ENCODE results near the gene PEPD. TPM values are rescaled to one million over a fixed set of nuclear protein-coding genes. Genes with fewer than 3 reads are reported as not detected.

PEPD gene
- polyA plus RNA-seq, 3 donors, result 61.5 to 218 (median 171) TPM

DNA sequence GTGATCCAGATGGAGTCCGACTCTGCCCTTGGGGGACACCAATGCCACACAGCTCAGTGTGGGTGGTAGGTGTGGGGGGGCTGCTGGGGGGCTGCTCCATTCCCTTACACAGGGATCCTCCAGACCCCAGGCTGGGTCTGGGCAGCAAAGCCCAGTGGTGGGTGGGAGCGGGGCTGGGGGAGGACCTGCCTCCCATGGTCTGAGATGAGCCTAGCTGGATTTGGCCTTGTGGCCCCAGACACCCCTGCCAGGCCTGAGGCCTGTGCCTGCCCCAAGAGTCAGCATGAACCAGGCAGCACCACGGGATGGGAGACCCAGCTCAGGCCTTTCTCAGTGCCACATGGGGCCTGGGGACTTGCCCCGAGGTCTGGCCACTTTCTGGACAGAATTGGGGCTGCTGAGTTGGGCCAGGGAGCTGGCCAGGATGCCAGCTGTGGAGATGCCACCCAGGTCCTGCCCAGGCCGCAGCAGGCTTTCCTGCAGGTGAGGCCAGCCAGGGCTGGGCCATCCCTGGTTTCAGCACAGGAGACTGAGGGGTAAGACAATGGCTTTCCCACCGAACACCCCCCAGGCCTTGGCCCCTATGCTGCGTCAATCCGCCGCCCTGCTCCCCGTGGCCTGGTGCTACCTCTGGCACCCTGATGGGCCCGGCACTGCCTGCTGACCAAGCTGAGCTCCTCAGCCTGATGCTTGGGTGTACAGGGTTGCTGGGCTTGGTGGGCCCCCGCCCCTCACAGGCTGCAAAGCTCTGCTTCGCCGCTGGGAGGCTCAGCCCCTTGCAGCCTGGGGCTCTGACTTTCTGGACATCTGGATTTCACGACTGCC lies 123.8 kb downstream of the PEPD start:
- WGBS (ENCODE audit: insufficient coverage), result 84% methylated on average over 14 of the region's 15 CpGs
- no peaks in the 10 kb centered on the region for H3K36me3 ChIP-seq (replicated peaks in 1 of 2; ENCODE audit: control insufficient read depth in 1 of 2, insufficient read depth in 2 of 2, low read length in 2 of 2)
- H3K79me2 ChIP-seq (ENCODE audit: insufficient read depth, low read length), result peaks cover 16% of the 10 kb centered on the region
- intact Hi-C loops (cut with micrococcal nuclease), result no loop called here
- no peaks in the 10 kb centered on the region for H3K27me3 ChIP-seq (ENCODE audit: control insufficient read depth in 2 of 2, insufficient read depth in 2 of 2, low read length in 2 of 2)
- no peaks in the 10 kb centered on the region for H4K20me1 ChIP-seq (ENCODE audit: insufficient read depth, low read length)
- no peak overlapping the region for H3K4me2 ChIP-seq (replicated peaks; ENCODE audit: extremely low read depth, low read length, poor library complexity, severe bottlenecking)
- H3K4me1 ChIP-seq (ENCODE audit: control insufficient read depth in 1 of 2, insufficient read depth in 2 of 2, low read length in 2 of 2), result peaks cover 45 to 46% of the 10 kb centered on the region in 2 donors
- no peak for TF ChIP-seq CTCF (IDR thresholded peaks at IDR 0.05)
- H3K9ac ChIP-seq (ENCODE audit: insufficient read depth, low read length, poor library complexity, severe bottlenecking), result no peak overlapping the region
- Mint-ChIP-seq H3K4me1 (peaks cover 49% of the 10 kb centered on the region), H3K27me3 (ENCODE audit: low read depth in 3 of 3) (peaks cover 0 to 6% (median 0%) of the 10 kb centered on the region in 3 donors), H3K9me3 (no peaks in the 10 kb centered on the region), H3K4me3 (no peak overlapping the region), H3K27ac (no peak overlapping the region), H3K36me3 (peaks cover 4 to 5% of the 10 kb centered on the region in 2 donors)
- H3K4me3 ChIP-seq (replicated peaks in 1 of 3; ENCODE audit: low read depth in 2 of 3, low read length in 3 of 3), result no peak overlapping the region
- H3K9me3 ChIP-seq (replicated peaks in 1 of 2; ENCODE audit: control insufficient read depth in 1 of 2, insufficient read depth in 1 of 2, low read length in 2 of 2), result no peaks in the 10 kb centered on the region
- H2AFZ ChIP-seq (ENCODE audit: insufficient read depth, low read depth, low read length, poor library complexity, severe bottlenecking), result no peak overlapping the region
- DNase-seq, result no peak
- no peak overlapping the region for H3K27ac ChIP-seq (ENCODE audit: low read depth in 1 of 2, low read length in 2 of 2)

- Histone ChIP-seq H3K4me1 (ENCODE audit: control insufficient read depth in 1 of 2, insufficient read depth in 2 of 2, low read length in 2 of 2) (peaks cover 45 to 46% of the 10 kb centered on the region in 2 donors), H3K27me3 (ENCODE audit: control insufficient read depth in 2 of 2, insufficient read depth in 2 of 2, low read length in 2 of 2) (no peaks in the 10 kb centered on the region), H3K9ac (ENCODE audit: insufficient read depth, low read length, poor library complexity, severe bottlenecking) (no peak overlapping the region), H4K20me1 (ENCODE audit: insufficient read depth, low read length) (no peaks in the 10 kb centered on the region), H3K4me2 (replicated peaks; ENCODE audit: extremely low read depth, low read length, poor library complexity, severe bottlenecking) (no peak overlapping the region), H2AFZ (ENCODE audit: insufficient read depth, low read depth, low read length, poor library complexity, severe bottlenecking) (no peak overlapping the region), H3K4me3 (replicated peaks in 1 of 3; ENCODE audit: low read depth in 2 of 3, low read length in 3 of 3) (no peak overlapping the region), H3K36me3 (replicated peaks in 1 of 2; ENCODE audit: control insufficient read depth in 1 of 2, insufficient read depth in 2 of 2, low read length in 2 of 2) (no peaks in the 10 kb centered on the region), H3K27ac (ENCODE audit: low read depth in 1 of 2, low read length in 2 of 2) (no peak overlapping the region), H3K9me3 (replicated peaks in 1 of 2; ENCODE audit: control insufficient read depth in 1 of 2, insufficient read depth in 1 of 2, low read length in 2 of 2) (no peaks in the 10 kb centered on the region), H3K79me2 (ENCODE audit: insufficient read depth, low read length) (peaks cover 25% of the 10 kb centered on the region)
- Mint-ChIP-seq H3K9me3 (no peaks in the 10 kb centered on the region), H3K27ac (no peak overlapping the region), H3K27me3 (ENCODE audit: low read depth in 3 of 3) (peaks cover 0 to 4% (median 0%) of the 10 kb centered on the region in 3 donors), H3K4me1 (peaks cover 50% of the 10 kb centered on the region), H3K4me3 (no peak overlapping the region), H3K36me3 (peaks cover 4 to 5% of the 10 kb centered on the region in 2 donors)
- 96% methylated on average over 21 of the region's 30 CpGs for WGBS (ENCODE audit: insufficient coverage)
- DNase-seq, result no peak
- intact Hi-C loops (cut with micrococcal nuclease), result no loop called here
- no peak for TF ChIP-seq CTCF (IDR thresholded peaks at IDR 0.05)
These were observed 124.7 kb downstream of the PEPD start for GRCh38 chr19:33396701-33397535.
